ENCODE measurements around the gene CD248.

CD248 gene

GRCh38 chr11:66287889-66288670 is 28.8 kb downstream of the CD248 start:
- H3K27ac ChIP-seq (ENCODE audit: insufficient read depth, low read depth, low read length, poor library complexity, severe bottlenecking): peak overlapping the region; percentile 50
- no peaks in the 10 kb centered on the region for H3K9me3 ChIP-seq (ENCODE audit: control insufficient read depth, low read length)
- peaks cover 34% of the 10 kb centered on the region for H3K27me3 ChIP-seq (ENCODE audit: control insufficient read depth, insufficient read depth, low read length, poor library complexity, severe bottlenecking)
- H3K36me3 ChIP-seq (ENCODE audit: control insufficient read depth, insufficient read depth, low read length): peaks cover 9% of the 10 kb centered on the region
- peak overlapping the region; percentile 69 for H3K4me3 ChIP-seq (ENCODE audit: insufficient read depth, low read depth, low read length)
- WGBS, 2 experiments: 59 to 60% methylated on average over 20 of the region's 20 CpGs
- H3K4me1 ChIP-seq (ENCODE audit: control insufficient read depth, insufficient read depth, low read length): peaks cover 12% of the 10 kb centered on the region

- no peak overlapping the region for H3K27ac ChIP-seq (ENCODE audit: insufficient read depth, low read depth, low read length, poor library complexity, severe bottlenecking)
Measured at GRCh38 chr11:66287211-66287888, 29.5 kb downstream of the CD248 start.

GRCh38 chr11:66286699-66287098 is 30.1 kb downstream of the CD248 start:
- no peak overlapping the region for H3K27ac ChIP-seq (ENCODE audit: insufficient read depth, low read depth, low read length, poor library complexity, severe bottlenecking)
- H3K4me3 ChIP-seq (ENCODE audit: insufficient read depth, low read depth, low read length): no peak overlapping the region
- H3K4me1 ChIP-seq (ENCODE audit: control insufficient read depth, insufficient read depth, low read length): peaks cover 11% of the 10 kb centered on the region
- peaks cover 9% of the 10 kb centered on the region for H3K36me3 ChIP-seq (ENCODE audit: control insufficient read depth, insufficient read depth, low read length)
- no peaks in the 10 kb centered on the region for H3K9me3 ChIP-seq (ENCODE audit: control insufficient read depth, low read length)
- H3K27me3 ChIP-seq (ENCODE audit: control insufficient read depth, insufficient read depth, low read length, poor library complexity, severe bottlenecking): peaks cover 21% of the 10 kb centered on the region
- WGBS, 2 experiments: 93% methylated on average over 5 of the region's 5 CpGs

More at GRCh38 chr11:66287211-66287888, 29.5 kb downstream of the CD248 start:
- H3K36me3 ChIP-seq (ENCODE audit: control insufficient read depth, insufficient read depth, low read length): peaks cover 9% of the 10 kb centered on the region
- H3K4me1 ChIP-seq (ENCODE audit: control insufficient read depth, insufficient read depth, low read length): peaks cover 13% of the 10 kb centered on the region
- no peak overlapping the region for H3K4me3 ChIP-seq (ENCODE audit: insufficient read depth, low read depth, low read length)
- 92 to 94% methylated on average over 10 of the region's 10 CpGs for WGBS, 2 experiments
- peaks cover 27% of the 10 kb centered on the region for H3K27me3 ChIP-seq (ENCODE audit: control insufficient read depth, insufficient read depth, low read length, poor library complexity, severe bottlenecking)
- H3K9me3 ChIP-seq (ENCODE audit: control insufficient read depth, low read length): no peaks in the 10 kb centered on the region

GRCh38 chr11:66285250-66285947 is 31.4 kb downstream of the CD248 start:
- Histone ChIP-seq H3K27ac (ENCODE audit: insufficient read depth, low read depth, low read length, poor library complexity, severe bottlenecking) (no peak overlapping the region), H3K27me3 (ENCODE audit: control insufficient read depth, insufficient read depth, low read length, poor library complexity, severe bottlenecking) (peaks cover 8% of the 10 kb centered on the region), H3K36me3 (ENCODE audit: control insufficient read depth, insufficient read depth, low read length) (peaks cover 9% of the 10 kb centered on the region), H3K4me3 (ENCODE audit: insufficient read depth, low read depth, low read length) (no peak overlapping the region), H3K9me3 (ENCODE audit: control insufficient read depth, low read length) (no peaks in the 10 kb centered on the region), H3K4me1 (ENCODE audit: control insufficient read depth, insufficient read depth, low read length) (peaks cover 24% of the 10 kb centered on the region)
- WGBS, 2 experiments: 93 to 95% methylated on average over 13 of the region's 13 CpGs

GRCh38 chr11:66284526-66285078 is 32.2 kb downstream of the CD248 start:
- H3K27ac ChIP-seq (ENCODE audit: insufficient read depth, low read depth, low read length, poor library complexity, severe bottlenecking): no peak overlapping the region
- H3K9me3 ChIP-seq (ENCODE audit: control insufficient read depth, low read length): no peaks in the 10 kb centered on the region
- H3K36me3 ChIP-seq (ENCODE audit: control insufficient read depth, insufficient read depth, low read length): peaks cover 9% of the 10 kb centered on the region
- H3K4me1 ChIP-seq (ENCODE audit: control insufficient read depth, insufficient read depth, low read length): peaks cover 29% of the 10 kb centered on the region
- no peaks in the 10 kb centered on the region for H3K27me3 ChIP-seq (ENCODE audit: control insufficient read depth, insufficient read depth, low read length, poor library complexity, severe bottlenecking)
- H3K4me3 ChIP-seq (ENCODE audit: insufficient read depth, low read depth, low read length): no peak overlapping the region
- WGBS, 2 experiments: 95 to 96% methylated on average over 16 of the region's 16 CpGs

DNA sequence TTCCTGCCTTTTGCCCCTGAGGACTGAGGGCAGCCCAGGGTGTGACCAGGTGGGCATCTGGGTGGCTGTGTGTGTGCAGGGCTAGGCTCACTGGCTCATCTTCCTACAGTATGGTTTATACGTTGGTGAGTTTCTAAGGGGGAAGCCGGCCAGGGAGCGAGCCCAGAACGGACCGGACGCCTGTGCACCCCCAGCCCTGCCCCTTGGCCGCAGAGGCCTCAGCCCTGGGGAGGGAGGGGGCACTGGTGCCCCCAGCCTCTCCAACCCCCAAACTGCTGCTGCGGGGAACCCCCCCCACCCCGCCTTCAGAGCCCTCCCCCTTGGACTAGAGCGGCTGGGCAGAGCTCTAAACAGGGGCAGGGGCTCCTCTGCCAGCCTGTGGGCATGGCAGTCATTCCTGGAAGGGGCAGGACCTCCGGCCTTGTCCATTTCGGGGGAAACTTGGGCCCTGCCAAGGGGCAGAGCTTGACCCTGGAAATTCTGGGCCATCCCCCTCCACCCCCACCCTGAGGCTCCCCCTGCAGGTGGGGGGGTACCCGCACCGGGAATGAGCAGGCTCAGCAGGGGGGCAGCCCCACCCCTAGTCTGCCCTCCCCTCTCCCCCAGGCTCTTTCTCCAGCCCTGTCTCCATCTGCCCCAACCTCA is 33.3 kb downstream of the CD248 start:
- H3K36me3 ChIP-seq (ENCODE audit: control insufficient read depth, insufficient read depth, low read length): peaks cover 9% of the 10 kb centered on the region
- no peak overlapping the region for H3K27ac ChIP-seq (ENCODE audit: insufficient read depth, low read depth, low read length, poor library complexity, severe bottlenecking)
- H3K9me3 ChIP-seq (ENCODE audit: control insufficient read depth, low read length): no peaks in the 10 kb centered on the region
- H3K4me1 ChIP-seq (ENCODE audit: control insufficient read depth, insufficient read depth, low read length): peaks cover 36% of the 10 kb centered on the region
- no peaks in the 10 kb centered on the region for H3K27me3 ChIP-seq (ENCODE audit: control insufficient read depth, insufficient read depth, low read length, poor library complexity, severe bottlenecking)
- WGBS, 2 experiments: 87 to 94% methylated on average over 14 of the region's 14 CpGs
- H3K4me3 ChIP-seq (ENCODE audit: insufficient read depth, low read depth, low read length): no peak overlapping the region

DNA sequence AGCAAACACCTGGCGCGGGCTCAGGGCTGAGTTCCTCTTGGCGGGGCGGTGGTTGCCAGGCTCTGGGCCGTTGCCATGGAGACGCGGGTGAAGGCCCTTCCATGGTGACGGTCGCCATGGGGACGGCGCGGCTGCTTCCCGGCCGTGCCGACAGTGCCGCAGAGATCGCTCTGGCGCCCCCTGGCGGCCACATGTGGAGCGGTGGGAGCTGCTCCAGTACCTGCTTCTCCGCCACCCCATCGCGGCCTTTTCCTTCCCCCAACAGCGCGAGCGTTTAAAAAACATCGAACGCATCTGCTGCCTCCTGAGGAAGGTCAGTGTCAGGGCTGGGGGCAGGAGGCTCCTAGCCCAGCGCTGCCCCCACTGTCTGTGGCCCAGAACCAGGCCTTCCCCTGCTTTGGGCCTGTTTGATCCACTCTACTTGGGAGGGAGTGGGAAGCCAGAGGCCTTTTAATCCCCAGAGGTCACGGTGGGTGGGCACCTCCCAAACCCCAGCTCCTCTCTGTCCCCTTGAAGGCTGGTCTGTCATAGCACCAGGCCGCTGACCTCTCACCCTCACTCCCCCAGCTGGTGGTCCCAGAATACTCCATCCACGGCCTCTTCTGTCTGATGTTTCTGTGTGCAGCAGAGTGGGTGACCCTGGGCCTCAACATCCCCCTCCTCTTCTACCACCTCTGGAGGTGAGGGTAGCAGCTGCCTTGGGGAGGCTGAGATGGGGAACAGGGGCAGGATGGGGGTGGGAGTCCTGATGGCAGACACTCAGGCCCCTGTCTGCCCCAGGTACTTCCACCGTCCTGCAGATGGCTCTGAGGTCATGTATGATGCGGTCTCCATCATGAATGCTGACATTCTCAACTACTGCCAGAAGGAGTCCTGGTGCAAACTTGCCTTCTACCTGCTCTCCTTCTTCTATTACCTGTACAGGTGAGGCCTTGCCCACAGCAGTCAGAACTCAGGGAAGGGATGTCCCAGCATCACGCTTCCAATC is 34.1 kb downstream of the CD248 start:
- H3K27me3 ChIP-seq (ENCODE audit: control insufficient read depth, insufficient read depth, low read length, poor library complexity, severe bottlenecking): no peaks in the 10 kb centered on the region
- WGBS, 2 experiments: 14 to 16% methylated on average over 34 to 35 of the region's 35 CpGs
- H3K27ac ChIP-seq (ENCODE audit: insufficient read depth, low read depth, low read length, poor library complexity, severe bottlenecking): no peak overlapping the region
- no peaks in the 10 kb centered on the region for H3K9me3 ChIP-seq (ENCODE audit: control insufficient read depth, low read length)
- no peak overlapping the region for H3K4me3 ChIP-seq (ENCODE audit: insufficient read depth, low read depth, low read length)
- peaks cover 36% of the 10 kb centered on the region for H3K4me1 ChIP-seq (ENCODE audit: control insufficient read depth, insufficient read depth, low read length)
- H3K36me3 ChIP-seq (ENCODE audit: control insufficient read depth, insufficient read depth, low read length): peaks cover 9% of the 10 kb centered on the region

- 44 to 48% methylated on average over 20 of the region's 20 CpGs for WGBS, 2 experiments
- Histone ChIP-seq H3K27ac (ENCODE audit: insufficient read depth, low read depth, low read length, poor library complexity, severe bottlenecking) (no peak overlapping the region), H3K4me3 (ENCODE audit: insufficient read depth, low read depth, low read length) (no peak overlapping the region)
Measured at GRCh38 chr11:66281776-66282467, 34.9 kb downstream of the CD248 start.

More at GRCh38 chr11:66281776-66282467, 34.9 kb downstream of the CD248 start:
- Histone ChIP-seq H3K36me3 (ENCODE audit: control insufficient read depth, insufficient read depth, low read length) (peaks cover 9% of the 10 kb centered on the region), H3K9me3 (ENCODE audit: control insufficient read depth, low read length) (no peaks in the 10 kb centered on the region), H3K27me3 (ENCODE audit: control insufficient read depth, insufficient read depth, low read length, poor library complexity, severe bottlenecking) (no peaks in the 10 kb centered on the region), H3K4me1 (ENCODE audit: control insufficient read depth, insufficient read depth, low read length) (peaks cover 40% of the 10 kb centered on the region)

Data from ectodermal cell (in vitro differentiated cells).